GM12878 (cell line): Measurements from ENCODE around the gene GABBR1. TPM values are rescaled to one million over a fixed set of nuclear protein-coding genes. Genes with fewer than 3 reads are reported as not detected.

ENCODE experiments used
- ATF2 ChIP-seq: IDR thresholded peaks from 2 replicates; pipeline ENCODE4 v1.6.1; 2012; ENCODE audit warnings: low read length, inconsistent platforms
- BRCA1 ChIP-seq: IDR thresholded peaks from 2 replicates; pipeline ENCODE4 v1.6.1; 2011; ENCODE audit warnings: low read depth, low read length, improper control_type of control experiment
- CUX1 ChIP-seq: IDR thresholded peaks from 2 replicates; pipeline ENCODE4 v1.6.1; 2012; ENCODE audit warnings: improper control_type of control experiment, low read depth, low read length; ENCODE audit not compliant: insufficient replicate concordance
- FOS ChIP-seq: IDR thresholded peaks from 3 replicates; pipeline ENCODE4 v1.6.1; 2011; ENCODE audit warnings: borderline replicate concordance; ENCODE audit not compliant: insufficient read length; ENCODE audit errors: extremely low read depth
- NFXL1 ChIP-seq: fragments of 450-650 bp; IDR thresholded peaks from 2 replicates; pipeline ENCODE4 v1.6.1; 2017; ENCODE audit warnings: antibody characterized with exemption, mild to moderate bottlenecking, borderline replicate concordance
- PBX3 ChIP-seq: IDR thresholded peaks from 2 replicates; pipeline ENCODE4 v1.6.1; 2011; ENCODE audit warnings: mild to moderate bottlenecking, low read depth, low read length, moderate library complexity; ENCODE audit not compliant: insufficient replicate concordance
- RUNX3 ChIP-seq: IDR thresholded peaks from 2 replicates; pipeline ENCODE4 v1.6.1; 2012; ENCODE audit warnings: low read length, inconsistent platforms
- ZBTB11 ChIP-seq: fragments of 450-650 bp; formaldehyde crosslinking; IDR thresholded peaks from 2 replicates; pipeline ENCODE4 v1.5.0; 2022; ENCODE audit warnings: mild to moderate bottlenecking, missing genetic modification characterization
- ZBTB4 ChIP-seq: fragments of 450-650 bp; formaldehyde crosslinking; IDR thresholded peaks from 2 replicates; pipeline ENCODE4 v1.4.0; 2022; ENCODE audit warnings: mild to moderate bottlenecking, moderate library complexity
- polyA plus RNA-seq, 11 experiments: library from polyadenylated mRNA; depleted of rRNA in 4 of 11; unstranded in 6 of 11; stranded (reverse) in 5 of 11; fragments of >200 nt; fragmentation: Nextera tagmentation in 4 of 11; fragmentation: Illumina TruSeq in 1 of 11; extraction: Ambion mirVana in 4 of 11; extraction: Trizol in 1 of 11; gene quantifications; 1 replicate in 1 of 11; 2 replicates in 10 of 11; pipeline versions ENCODE4 v1.2.1 to v1.2.3, GENCODE V29; 2011 to 2016; ENCODE audit warnings: inconsistent platforms in 2 of 11, missing spikeins in 2 of 11, low read depth in 1 of 11
- total RNA-seq, 4 experiments: library from RNA; depleted of rRNA in 3 of 4; stranded (reverse); fragments of >200 nt in 3 of 4; fragmentation: Illumina TruSeq in 1 of 4; extraction: Trizol in 1 of 4; gene quantifications; 2 replicates each; pipeline versions ENCODE4 v1.2.1 to v1.2.3, GENCODE V29; 2013 to 2021

GABBR1 gene
- total and polyA plus RNA-seq, 10 of the 15 experiments (the other 5 are each of a cell fraction or from before 2014, with no cell fraction given): 0.11 to 5.2 (median 1.0) TPM

- TF ChIP-seq FOS (no peak), RUNX3 (peak; percentile 49), ATF2 (no peak), PBX3 (peak; percentile 1), NFXL1 (no peak), ZBTB11 (CRISPR knock-in tag) (no peak), BRCA1 (no peak), ZBTB4 (CRISPR knock-in tag) (no peak), CUX1 (no peak)
Observed at GRCh38 chr6:29649701-29650673, 17.0 kb upstream of the GABBR1 start (continued).
